Measurements from ENCODE around the gene RC3H1.
"Not testable (repeated sequence)": the region's sequence is repeated elsewhere in the genome, so short reads cannot be mapped to it uniquely, and the experiment has no call there.

Gene RC3H1

DNA sequence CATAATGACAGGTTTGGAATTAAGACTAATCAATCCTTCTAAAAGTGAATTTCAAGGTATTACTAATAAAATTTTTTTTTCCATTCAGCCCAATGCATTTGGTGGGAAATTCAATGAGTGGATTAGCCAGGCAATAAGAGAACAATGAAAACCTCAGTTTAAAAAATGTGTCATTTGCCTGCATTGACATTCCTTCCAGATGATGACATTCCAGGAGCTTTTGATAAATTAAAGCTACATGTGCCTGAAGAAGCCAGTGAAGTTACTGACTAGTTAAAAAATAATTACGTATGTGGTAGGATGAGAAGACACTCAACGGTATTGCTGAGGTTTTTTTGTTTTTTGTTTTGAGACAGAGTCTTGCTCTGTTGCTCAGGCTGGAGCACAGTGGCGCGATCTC lies 37.9 kb upstream of the RC3H1 start:
- TF ChIP-seq, protein P1, sequence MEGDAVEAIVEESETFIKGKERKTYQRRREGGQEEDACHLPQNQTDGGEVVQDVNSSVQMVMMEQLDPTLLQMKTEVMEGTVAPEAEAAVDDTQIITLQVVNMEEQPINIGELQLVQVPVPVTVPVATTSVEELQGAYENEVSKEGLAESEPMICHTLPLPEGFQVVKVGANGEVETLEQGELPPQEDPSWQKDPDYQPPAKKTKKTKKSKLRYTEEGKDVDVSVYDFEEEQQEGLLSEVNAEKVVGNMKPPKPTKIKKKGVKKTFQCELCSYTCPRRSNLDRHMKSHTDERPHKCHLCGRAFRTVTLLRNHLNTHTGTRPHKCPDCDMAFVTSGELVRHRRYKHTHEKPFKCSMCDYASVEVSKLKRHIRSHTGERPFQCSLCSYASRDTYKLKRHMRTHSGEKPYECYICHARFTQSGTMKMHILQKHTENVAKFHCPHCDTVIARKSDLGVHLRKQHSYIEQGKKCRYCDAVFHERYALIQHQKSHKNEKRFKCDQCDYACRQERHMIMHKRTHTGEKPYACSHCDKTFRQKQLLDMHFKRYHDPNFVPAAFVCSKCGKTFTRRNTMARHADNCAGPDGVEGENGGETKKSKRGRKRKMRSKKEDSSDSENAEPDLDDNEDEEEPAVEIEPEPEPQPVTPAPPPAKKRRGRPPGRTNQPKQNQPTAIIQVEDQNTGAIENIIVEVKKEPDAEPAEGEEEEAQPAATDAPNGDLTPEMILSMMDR (IDR thresholded peaks at IDR 0.05; ENCODE audit: low read length): no peak
- TF ChIP-seq EZH2 (optimal IDR thresholded peaks at IDR 0.05; ENCODE audit: low read depth, low read length): no peak
- no peak for TF ChIP-seq EZH2phosphoT487 (IDR thresholded peaks at IDR 0.05; ENCODE audit: low read length)
- Histone ChIP-seq H3K9me2 (replicated peaks; ENCODE audit: insufficient read depth, low read length) (no peaks in the 10 kb centered on the region), H2AFZ (ENCODE audit: low read length) (no peak overlapping the region), H3K36me3 (replicated peaks; ENCODE audit: insufficient read depth, low read length) (no peaks in the 10 kb centered on the region), H3K9ac (ENCODE audit: low read length) (no peak overlapping the region), H3K4me3 (ENCODE audit: low read length) (no peak overlapping the region), H4K20me1 (ENCODE audit: insufficient read depth, low read length) (no peaks in the 10 kb centered on the region), H3K4me2 (ENCODE audit: low read depth, low read length) (no peak overlapping the region), H3K79me2 (ENCODE audit: low read length) (no peaks in the 10 kb centered on the region), H3K27me3 (replicated peaks; ENCODE audit: insufficient read depth, low read length) (no peaks in the 10 kb centered on the region), H3F3A (ENCODE audit: insufficient read depth, low read length) (no peaks in the 10 kb centered on the region), H3K27ac (ENCODE audit: low read length) (no peak overlapping the region), H3K9me3 (replicated peaks; ENCODE audit: insufficient read depth, low read length) (no peaks in the 10 kb centered on the region), H3K4me1 (ENCODE audit: low read length) (no peaks in the 10 kb centered on the region)
- DNase-seq: no peak

DNA sequence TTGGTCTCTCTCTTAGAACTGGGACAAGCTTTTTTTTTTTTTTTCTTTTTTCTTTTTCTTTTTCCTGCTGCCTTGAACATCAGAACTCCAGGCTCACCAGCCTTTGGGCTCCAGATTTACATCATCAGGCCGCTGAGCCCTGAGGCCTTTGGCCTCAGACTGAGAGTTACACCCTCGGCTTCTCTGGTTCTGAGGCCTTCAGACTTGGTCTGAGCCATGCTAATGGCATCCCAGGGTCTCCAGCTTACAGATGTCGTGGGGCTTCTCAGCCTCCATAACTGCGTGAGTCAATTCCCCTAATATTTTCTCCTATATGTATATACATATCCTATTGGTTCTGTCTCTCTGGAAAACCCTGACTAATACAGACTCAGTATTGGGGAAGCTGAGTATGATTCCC lies 36.5 kb upstream of the RC3H1 start:
- H3K9ac ChIP-seq (ENCODE audit: low read length): no peak overlapping the region
- H3K27me3 ChIP-seq (replicated peaks; ENCODE audit: insufficient read depth, low read length): no peaks in the 10 kb centered on the region
- H3K4me1 ChIP-seq (ENCODE audit: low read length): no peaks in the 10 kb centered on the region
- no peak for TF ChIP-seq EZH2 (optimal IDR thresholded peaks at IDR 0.05; ENCODE audit: low read depth, low read length)
- TF ChIP-seq, protein P1 (IDR thresholded peaks at IDR 0.05; ENCODE audit: low read length): no peak
- no peak for TF ChIP-seq EZH2phosphoT487 (IDR thresholded peaks at IDR 0.05; ENCODE audit: low read length)
- H3K4me3 ChIP-seq (ENCODE audit: low read length): no peak overlapping the region
- H3K79me2 ChIP-seq (ENCODE audit: low read length): no peaks in the 10 kb centered on the region
- H2AFZ ChIP-seq (ENCODE audit: low read length): no peak overlapping the region
- no peaks in the 10 kb centered on the region for H3K9me2 ChIP-seq (replicated peaks; ENCODE audit: insufficient read depth, low read length)
- no peaks in the 10 kb centered on the region for H4K20me1 ChIP-seq (ENCODE audit: insufficient read depth, low read length)
- H3F3A ChIP-seq (ENCODE audit: insufficient read depth, low read length): no peaks in the 10 kb centered on the region
- no peaks in the 10 kb centered on the region for H3K9me3 ChIP-seq (replicated peaks; ENCODE audit: insufficient read depth, low read length)
- H3K27ac ChIP-seq (ENCODE audit: low read length): no peak overlapping the region
- no peak for DNase-seq
- no peaks in the 10 kb centered on the region for H3K36me3 ChIP-seq (replicated peaks; ENCODE audit: insufficient read depth, low read length)
- no peak overlapping the region for H3K4me2 ChIP-seq (ENCODE audit: low read depth, low read length)

DNA sequence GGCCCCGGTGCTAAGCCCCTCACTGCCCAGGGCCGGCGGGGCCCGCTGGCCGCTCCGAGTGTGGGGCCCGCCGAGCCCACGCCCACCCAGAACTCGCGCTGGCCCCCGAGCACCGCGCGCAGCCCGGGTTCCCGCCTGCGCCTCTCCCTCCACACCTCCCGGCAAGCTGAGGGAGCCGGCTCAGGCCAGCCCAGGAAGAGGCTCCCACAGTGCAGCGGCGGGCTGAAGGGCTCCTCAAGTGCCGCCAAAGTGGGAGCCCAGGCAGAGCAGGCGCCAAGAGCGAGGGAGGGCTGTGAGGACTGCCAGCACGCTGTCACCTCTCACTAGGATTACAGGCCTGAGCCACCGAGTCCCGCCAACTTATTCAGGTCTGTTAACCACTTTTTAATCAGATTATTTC lies 34.5 kb upstream of the RC3H1 start:
- H3K4me2 ChIP-seq (ENCODE audit: low read depth, low read length); H3K9me3 ChIP-seq (replicated peaks; ENCODE audit: insufficient read depth, low read length); H3K9ac ChIP-seq (ENCODE audit: low read length); H3K79me2 ChIP-seq (ENCODE audit: low read length); H3K4me1 ChIP-seq (ENCODE audit: low read length); H4K20me1 ChIP-seq (ENCODE audit: insufficient read depth, low read length); H3F3A ChIP-seq (ENCODE audit: insufficient read depth, low read length); H2AFZ ChIP-seq (ENCODE audit: low read length); H3K4me3 ChIP-seq (ENCODE audit: low read length); H3K36me3 ChIP-seq (replicated peaks; ENCODE audit: insufficient read depth, low read length); H3K27ac ChIP-seq (ENCODE audit: low read length); H3K27me3 ChIP-seq (replicated peaks; ENCODE audit: insufficient read depth, low read length); DNase-seq; H3K9me2 ChIP-seq (replicated peaks; ENCODE audit: insufficient read depth, low read length): not testable (repeated sequence)

DNA sequence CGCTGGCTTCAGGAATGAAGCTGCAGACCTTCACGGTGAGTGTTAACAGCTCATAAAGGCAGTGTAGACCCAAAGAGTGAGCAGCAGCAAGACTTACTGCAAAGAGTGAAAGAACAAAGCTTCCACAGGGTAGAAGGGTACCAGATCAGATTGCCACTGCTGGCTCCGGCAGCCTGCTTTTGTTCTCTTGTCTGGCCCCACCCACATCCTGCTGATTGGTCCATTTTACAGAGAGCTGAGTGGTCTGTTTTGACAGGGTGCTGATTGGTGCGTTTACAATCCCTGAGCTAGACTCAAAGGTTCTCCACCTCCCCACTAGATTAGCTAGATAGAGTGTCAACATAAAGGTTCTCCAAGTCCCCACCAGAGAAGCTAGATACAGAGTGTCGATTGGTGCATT lies 33.6 kb upstream of the RC3H1 start:
- H3K79me2 ChIP-seq (ENCODE audit: low read length); H3K27me3 ChIP-seq (replicated peaks; ENCODE audit: insufficient read depth, low read length); H3K9me3 ChIP-seq (replicated peaks; ENCODE audit: insufficient read depth, low read length); H3K36me3 ChIP-seq (replicated peaks; ENCODE audit: insufficient read depth, low read length); H3F3A ChIP-seq (ENCODE audit: insufficient read depth, low read length); DNase-seq; H3K4me3 ChIP-seq (ENCODE audit: low read length); H4K20me1 ChIP-seq (ENCODE audit: insufficient read depth, low read length); H3K9ac ChIP-seq (ENCODE audit: low read length); H3K9me2 ChIP-seq (replicated peaks; ENCODE audit: insufficient read depth, low read length); H2AFZ ChIP-seq (ENCODE audit: low read length); H3K4me1 ChIP-seq (ENCODE audit: low read length); H3K4me2 ChIP-seq (ENCODE audit: low read depth, low read length); H3K27ac ChIP-seq (ENCODE audit: low read length): not testable (repeated sequence)

Data from MM.1S (cell line).